A673 (cell line): Measurements from ENCODE around the gene GABRA5.

Experiments used
- CTCF ChIP-seq: fragments of 300-800, 200-600 bp; sonication (generic); conservative IDR thresholded peaks from 2 replicates; pipeline ENCODE4 v1.5.1; 2017; ENCODE audit warnings: low read depth, mild to moderate bottlenecking, antibody characterized with exemption, low read length, moderate library complexity, mixed read lengths
- EZH2 ChIP-seq: fragments of 200-600 bp; sonication (generic); IDR thresholded peaks from 2 replicates; pipeline ENCODE4 v1.6.1; 2017; ENCODE audit warnings: borderline replicate concordance, low read depth, mild to moderate bottlenecking, mixed read lengths, antibody characterized with exemption, low read length; ENCODE audit not compliant: poor library complexity, severe bottlenecking

GRCh38 chr15:26929588-26929987, 62.7 kb downstream of the GABRA5 start:
- no peak for TF ChIP-seq CTCF
- TF ChIP-seq EZH2 = no peak
